Bronchial smooth muscle cell (primary cell): ENCODE data around the gene DMRTC2. TPM values are rescaled to one million over a fixed set of nuclear protein-coding genes. Genes with fewer than 3 reads are reported as not detected.

Experiments used
- total RNA-seq: library from RNA; depleted of rRNA; stranded (reverse); fragments of >200 nt; gene quantifications from 2 replicates; pipeline ENCODE4 v1.2.1, GENCODE V29; 2014

DMRTC2 gene
- not detected in 2 replicates for total RNA-seq

GRCh38 chr19:41845001-41845050 lies at the start of gene DMRTC2:
DMRTC2 (plus strand) TSS chr19:41845042; CDS start chr19:41847429, 2,387 bp downstream.

GRCh38 chr19:41796362-41796761 lies 48.5 kb upstream of the DMRTC2 start, which contains the start of gene CEACAM3:
CEACAM3 (plus strand) TSS chr19:41796587; CDS start chr19:41796678, 91 bp downstream.

GRCh38 chr19:41844601-41845000 lies 241 bp upstream of the DMRTC2 start, which contains the start of gene LYPD4:
LYPD4 (minus strand) TSS chr19:41844683; CDS start chr19:41839285, 5,398 bp downstream.

GRCh38 chr19:41859618-41860418 lies 15.0 kb downstream of the DMRTC2 start, which contains the start of gene RPS19:
RPS19 (plus strand) TSS chr19:41860255; CDS start chr19:41860775, 520 bp downstream.

GRCh38 chr19:41876847-41877832 lies 32.3 kb downstream of the DMRTC2 start, which contains the start of gene CD79A:
CD79A (plus strand) TSS chr19:41877279; CDS start chr19:41877305, 26 bp downstream.

GRCh38 chr19:41882568-41883462 lies 38.0 kb downstream of the DMRTC2 start, which contains the start of gene ARHGEF1:
ARHGEF1 (plus strand) TSS chr19:41883184; CDS start chr19:41888083, 4,899 bp downstream.

Other genes starting within 250 kb of the DMRTC2 start
- not detected in 2 replicates for gene CEACAM4, start 218.0 kb upstream of the DMRTC2 start, total RNA-seq
- gene CEACAM7, start 156.8 kb upstream of the DMRTC2 start, total RNA-seq, result not detected in 2 replicates
- not detected in 2 replicates for gene CEACAM5, start 136.4 kb upstream of the DMRTC2 start, total RNA-seq
- not detected in 2 replicates for gene CEACAM6, start 89.5 kb upstream of the DMRTC2 start, total RNA-seq
- not detected in 2 replicates for gene CEACAM3, start 48.5 kb upstream of the DMRTC2 start, total RNA-seq
- gene LYPD4, start 359 bp upstream of the DMRTC2 start, total RNA-seq, result not detected in 2 replicates
- gene RPS19, start 15.2 kb downstream of the DMRTC2 start, total RNA-seq, result 2,260 and 3,929 TPM in 2 replicates
- not detected in 2 replicates for gene CD79A, start 32.2 kb downstream of the DMRTC2 start, total RNA-seq
- 16.0 and 23.3 TPM in 2 replicates for gene ARHGEF1, start 38.1 kb downstream of the DMRTC2 start, total RNA-seq
- 0.16 TPM in 1 of 2 replicates, not detected in the other for gene ERFL, start 83.4 kb downstream of the DMRTC2 start, total RNA-seq
- gene RABAC1, start 114.3 kb downstream of the DMRTC2 start, total RNA-seq, result 323 and 382 TPM in 2 replicates
- under 0.01 TPM in 1 of 2 replicates, not detected in the other for gene ATP1A3, start 149.2 kb downstream of the DMRTC2 start, total RNA-seq
- gene GRIK5, start 225.2 kb downstream of the DMRTC2 start, total RNA-seq, result 0.09 TPM in 1 of 2 replicates, not detected in the other
- gene ZNF574, start 231.1 kb downstream of the DMRTC2 start, total RNA-seq, result 6.6 and 8.3 TPM in 2 replicates